CD4-positive, alpha-beta T cell treated with Interleukin-10 for 1 hour (primary cell): ENCODE measurements around the gene TAS2R60.
A peak's percentile ranks its signal among the peaks of the same experiment; 100 is the strongest.
"Not testable (repeated sequence)": the region's sequence is repeated elsewhere in the genome, so short reads cannot be mapped to it uniquely, and the experiment has no call there.

Experiments used
- DNase-seq: peaks from one replicate; pipeline ENCODE4 v3.0.0-alpha.2; 2020

TAS2R60 gene, protein sequence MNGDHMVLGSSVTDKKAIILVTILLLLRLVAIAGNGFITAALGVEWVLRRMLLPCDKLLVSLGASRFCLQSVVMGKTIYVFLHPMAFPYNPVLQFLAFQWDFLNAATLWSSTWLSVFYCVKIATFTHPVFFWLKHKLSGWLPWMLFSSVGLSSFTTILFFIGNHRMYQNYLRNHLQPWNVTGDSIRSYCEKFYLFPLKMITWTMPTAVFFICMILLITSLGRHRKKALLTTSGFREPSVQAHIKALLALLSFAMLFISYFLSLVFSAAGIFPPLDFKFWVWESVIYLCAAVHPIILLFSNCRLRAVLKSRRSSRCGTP

DNA sequence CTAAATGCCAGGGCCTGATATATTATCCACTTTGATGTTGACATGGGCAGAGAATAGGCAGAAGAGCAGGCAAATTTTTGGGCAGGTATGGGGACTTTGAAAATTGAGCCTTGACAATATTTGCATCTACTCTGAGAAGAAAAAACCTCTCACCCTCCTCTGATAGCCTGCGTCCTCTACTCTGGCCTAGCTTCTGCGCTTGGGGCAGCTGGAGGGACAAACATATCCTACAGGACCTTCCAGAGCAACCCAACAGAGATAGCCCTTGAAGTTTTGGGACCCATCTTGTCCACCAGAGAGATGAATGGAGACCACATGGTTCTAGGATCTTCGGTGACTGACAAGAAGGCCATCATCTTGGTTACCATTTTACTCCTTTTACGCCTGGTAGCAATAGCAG, at the start of gene TAS2R60:
Gene TAS2R60, plus strand, starts transcription at position 301 of the 400 bp plus-strand sequence. Its CDS starts 0 bp downstream, at position 301.
- DNase-seq = no peak

DNA sequence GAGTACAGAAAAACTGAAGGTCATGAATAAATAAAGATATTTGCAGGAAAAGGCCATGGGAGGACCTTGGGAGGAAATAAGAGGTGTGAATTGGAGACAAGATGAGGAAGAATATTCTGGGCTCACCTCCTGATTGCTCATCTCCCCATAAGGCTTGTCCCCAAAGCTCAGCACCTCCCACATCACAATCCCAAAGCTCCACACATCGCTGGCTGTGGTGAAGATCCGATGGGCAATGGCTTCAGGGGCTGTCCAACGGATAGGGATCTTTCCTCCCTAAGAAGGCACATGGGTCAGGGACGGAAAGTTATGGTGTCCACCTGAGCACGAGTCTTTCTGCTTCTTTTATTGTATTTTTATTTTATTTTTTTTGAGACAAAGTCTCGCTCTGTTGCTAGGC, 49.2 kb upstream of the TAS2R60 start:
- no peak for DNase-seq

DNA sequence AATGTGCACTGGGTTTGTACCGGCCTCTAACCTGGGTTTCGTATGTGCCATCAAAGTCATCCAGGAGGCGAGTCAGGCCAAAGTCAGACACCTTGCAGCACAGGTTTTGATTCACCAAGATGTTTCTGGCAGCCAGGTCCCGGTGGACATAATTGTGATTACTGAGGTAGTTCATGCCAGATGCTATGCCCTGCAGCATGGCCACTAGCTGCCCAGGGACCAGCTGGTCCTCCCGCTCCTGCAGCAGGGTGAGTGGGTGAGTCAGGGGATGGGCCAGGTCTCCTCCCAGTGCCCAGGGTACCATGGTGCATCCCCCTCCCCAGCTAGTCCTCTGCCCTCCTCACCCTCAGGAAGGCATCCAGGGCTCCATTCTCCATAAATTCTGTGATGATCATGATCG, 48.5 kb upstream of the TAS2R60 start:
- no peak for DNase-seq

DNA sequence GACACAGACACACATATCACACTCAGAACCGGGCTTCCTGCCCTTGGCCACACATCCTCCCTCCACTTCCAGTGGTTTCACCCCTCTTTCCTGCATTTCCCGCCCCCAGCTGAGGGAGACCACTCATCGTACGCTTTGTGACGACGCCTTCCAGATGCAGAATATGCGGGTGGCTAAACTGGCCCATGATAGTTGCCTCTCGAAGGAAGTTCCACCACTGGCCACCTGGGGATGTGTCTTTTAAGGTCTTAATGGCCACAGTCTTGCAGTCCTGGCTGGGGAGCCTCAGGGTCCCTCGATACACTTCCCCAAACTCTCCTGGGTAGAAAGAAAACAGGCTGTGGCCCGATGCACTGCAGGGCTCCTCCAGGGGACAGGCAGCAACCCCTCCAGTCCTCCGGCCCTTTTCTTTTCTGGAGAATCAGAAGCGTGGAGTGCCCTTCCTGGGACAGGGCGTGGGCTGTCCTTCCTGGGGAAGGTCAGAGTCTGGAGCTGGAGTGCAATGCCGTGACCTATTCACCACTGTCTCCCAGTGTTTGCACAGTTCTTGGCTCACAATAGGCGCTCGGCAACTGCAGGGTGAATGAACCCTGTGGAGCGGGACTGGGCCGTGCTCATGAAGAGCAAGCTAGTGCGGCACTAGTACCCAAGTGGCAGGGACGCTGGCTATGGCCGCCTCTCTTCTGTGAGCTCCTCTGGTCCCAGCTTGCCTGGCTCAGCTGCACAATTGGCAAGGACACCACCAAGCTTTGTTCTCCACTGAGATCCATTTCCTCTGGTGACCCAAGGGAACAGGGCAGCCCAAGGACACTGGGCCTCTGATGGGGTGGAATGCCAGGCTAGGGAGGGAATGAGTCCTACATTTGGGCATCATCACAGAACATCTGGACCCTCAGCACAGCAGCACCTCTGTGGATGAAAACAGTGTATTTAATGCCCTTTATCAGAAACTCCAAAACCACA, 47.8 kb upstream of the TAS2R60 start:
- DNase-seq = no peak

DNA sequence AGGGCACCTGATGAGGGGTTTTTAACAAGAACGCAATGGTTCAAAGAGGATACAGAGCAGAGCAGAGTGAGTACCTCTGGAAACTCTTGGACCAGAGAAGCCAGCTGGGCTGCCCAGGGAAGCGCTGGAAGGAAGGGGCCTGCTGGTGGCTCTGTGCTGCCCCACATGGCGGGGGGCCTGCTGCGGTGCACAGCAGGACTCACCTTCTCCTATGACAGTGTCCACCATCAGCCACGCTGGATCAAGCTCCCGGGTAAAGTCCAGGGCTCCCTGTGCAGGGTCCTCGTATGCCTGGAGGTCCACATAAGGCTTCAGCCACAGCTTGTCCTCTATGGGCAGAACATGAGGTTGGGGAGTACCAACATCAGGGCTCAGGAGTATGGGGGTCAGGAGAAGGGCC, 47.1 kb upstream of the TAS2R60 start:
- no peak for DNase-seq

DNA sequence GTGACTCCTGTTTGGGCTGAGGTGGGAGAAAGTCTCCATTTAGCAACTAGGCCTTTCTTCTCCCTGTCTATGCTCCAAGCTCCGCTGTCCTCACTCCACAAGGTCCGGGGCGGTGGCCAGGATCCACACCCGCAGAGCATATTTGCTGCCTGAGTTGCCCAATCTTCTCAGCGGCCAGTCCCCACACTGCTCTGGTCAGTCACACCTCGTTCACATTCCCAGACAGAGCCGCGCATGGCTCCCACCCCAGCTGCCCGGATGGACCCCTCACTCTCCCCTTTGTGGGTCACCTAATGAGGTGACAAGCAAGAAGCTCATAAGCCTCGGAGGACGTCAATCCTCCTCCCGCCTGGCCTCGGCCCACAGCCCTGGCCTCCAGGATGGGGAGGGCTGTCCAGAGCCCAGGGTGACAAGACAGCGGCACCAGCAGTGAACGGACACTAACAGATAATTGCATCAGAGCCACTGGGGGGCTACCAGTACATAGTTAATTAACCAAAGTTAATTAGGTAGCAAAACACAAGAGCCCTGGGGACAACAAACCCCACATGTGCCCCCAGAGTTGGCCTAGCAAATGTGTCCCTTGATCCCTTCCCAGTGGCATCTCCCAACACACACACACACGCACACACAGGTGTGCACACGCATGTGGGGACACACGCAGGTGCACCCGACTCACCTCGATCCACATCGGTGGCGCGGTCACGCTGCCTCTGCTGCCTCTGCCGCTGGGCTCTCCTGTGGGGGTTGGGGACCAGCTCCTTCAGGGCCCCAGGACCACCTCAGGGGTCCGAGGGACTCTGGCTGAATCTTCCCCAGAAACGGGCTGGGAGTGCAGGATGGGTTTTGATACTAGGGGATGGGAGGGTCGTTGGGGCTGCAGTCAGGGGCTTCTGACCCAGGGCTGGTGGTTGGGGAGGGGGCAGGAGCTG, 46.4 kb upstream of the TAS2R60 start:
- no peak for DNase-seq

DNA sequence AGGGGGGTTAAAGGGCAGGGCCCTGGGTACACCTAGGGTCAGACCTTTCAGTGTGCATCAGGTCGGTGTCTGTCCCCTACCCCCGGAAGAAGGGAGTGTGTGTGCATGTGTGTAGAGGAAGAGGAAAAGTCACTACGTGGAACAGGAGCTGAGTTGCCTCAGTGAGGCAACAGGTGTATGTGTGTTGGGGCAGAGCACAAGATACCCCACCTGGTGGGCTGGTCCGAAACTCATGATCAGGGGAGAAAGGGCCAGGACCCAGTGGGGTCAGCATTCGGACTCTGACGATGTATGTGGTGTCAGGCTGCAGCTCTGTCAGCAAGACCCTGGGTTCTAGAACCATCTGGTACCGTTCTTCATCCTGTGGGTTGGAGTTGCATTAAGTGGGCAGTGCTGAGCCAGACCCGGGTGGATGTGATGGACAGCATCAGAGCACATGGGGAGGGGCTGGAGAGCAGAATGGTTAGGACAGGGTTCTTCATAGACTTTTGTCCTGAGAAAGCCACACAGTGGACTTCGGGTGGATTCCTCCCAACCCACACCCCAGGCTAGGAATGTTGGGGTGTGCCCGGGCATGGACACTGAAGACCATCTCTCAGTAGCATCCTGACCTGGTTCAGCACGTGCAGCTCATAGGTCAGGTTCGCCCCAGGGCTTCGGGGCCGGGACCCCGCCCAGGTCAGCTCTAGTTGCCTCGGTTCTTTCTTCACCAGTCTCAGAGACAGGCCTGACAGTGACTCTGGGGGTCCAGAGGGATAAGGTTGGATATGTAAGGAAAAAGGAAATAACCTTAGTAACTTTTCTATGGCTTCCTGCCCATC, 45.3 kb upstream of the TAS2R60 start:
- no peak for DNase-seq

DNA sequence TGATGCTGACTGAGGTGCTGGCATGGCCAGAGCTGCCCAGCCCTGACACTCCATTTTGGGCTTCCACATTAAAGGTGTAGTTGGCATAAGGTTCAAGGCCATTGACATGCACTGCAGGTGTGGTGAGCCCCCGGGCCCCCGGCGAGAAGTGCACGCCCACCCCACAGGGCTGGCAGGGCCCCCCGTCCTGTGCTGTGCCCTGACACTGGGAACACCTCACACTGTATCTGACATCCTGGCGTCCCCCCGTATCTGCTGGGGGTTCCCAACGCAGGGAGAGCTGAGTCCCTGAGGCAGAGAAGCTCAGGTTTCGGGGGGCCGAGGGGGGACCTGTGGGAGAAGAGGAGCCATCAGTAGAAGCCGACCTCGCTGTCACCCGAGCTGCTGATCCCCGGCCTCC, 44.6 kb upstream of the TAS2R60 start:
- no peak for DNase-seq

DNA sequence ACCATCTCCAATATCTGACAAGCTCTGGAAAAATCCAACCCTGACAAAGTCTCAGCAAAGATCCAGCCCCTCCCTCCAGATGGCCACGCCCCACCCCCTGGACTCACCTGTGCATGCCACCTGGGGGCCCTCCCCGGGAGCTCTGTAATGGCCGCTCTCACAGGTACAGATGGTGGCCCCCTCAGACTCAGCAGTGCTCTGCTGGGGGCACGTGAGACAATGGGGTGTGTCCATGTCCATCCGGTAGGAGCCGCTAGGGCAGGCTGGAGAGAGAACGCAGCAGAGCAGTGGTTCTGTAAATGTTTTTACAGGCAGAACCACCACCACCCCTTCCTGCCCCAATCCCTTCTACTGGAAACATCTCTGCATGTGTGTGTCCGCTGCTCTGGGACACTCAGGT, 44.1 kb upstream of the TAS2R60 start:
- no peak for DNase-seq

DNA sequence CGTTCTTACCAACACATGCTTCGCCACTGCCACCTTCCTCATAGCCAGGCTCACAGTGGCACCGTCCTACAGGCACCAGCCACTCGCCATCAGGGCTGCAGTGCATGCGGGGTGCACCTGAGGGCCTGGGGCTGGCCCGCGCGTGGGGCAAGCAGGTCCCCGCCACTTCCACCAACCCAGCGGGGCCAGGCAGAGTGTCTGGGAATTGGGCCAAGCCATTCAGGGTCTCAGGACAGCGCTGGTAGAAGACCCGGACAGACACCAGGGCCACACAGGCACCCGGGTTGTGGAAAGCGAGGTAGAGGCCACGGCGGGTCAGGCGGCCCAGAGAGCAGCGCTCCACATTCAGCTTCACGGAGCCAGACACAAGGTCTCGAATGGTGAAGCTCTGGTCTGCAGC, 43.6 kb upstream of the TAS2R60 start:
- no peak for DNase-seq

DNA sequence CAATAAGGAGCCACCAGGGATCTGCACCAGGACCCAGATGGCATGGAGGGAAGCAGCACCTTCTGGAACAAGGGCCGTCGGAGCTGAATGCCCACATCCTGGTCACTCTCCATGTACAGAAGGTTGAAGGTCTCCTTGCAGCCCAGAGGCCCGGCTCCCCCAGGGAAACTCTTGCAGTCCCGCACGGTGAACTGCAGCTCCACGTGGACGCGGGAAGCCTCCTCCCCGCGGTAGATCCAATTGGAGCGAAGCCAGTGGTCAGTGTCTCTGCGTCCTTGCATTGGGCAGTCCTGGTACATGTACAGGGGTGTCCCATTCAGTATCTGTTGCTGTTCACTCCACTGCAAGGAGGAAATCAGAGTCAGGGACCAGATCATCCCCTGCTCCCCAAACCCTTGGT, 42.0 kb upstream of the TAS2R60 start:
- DNase-seq = no peak

DNA sequence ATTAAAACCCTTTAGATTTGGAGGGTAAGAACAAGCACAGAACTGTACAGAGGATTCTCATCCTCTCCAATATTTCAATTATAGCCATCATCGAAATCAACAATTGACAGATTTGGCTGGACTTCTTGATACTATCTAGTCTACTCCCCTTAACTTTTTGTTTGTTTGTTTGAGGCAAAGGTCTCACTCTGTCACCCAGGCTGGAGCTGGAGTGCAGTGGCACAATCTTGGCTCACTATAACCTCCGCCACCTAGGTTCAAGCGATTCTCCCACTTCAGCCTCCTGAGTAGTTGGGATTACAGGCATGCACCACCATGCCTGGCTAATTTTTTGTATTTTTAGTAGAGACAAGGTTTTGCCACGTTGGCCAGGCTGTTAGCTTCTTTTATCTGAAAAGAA, 41.0 kb upstream of the TAS2R60 start:
- not testable (repeated sequence) for DNase-seq

DNA sequence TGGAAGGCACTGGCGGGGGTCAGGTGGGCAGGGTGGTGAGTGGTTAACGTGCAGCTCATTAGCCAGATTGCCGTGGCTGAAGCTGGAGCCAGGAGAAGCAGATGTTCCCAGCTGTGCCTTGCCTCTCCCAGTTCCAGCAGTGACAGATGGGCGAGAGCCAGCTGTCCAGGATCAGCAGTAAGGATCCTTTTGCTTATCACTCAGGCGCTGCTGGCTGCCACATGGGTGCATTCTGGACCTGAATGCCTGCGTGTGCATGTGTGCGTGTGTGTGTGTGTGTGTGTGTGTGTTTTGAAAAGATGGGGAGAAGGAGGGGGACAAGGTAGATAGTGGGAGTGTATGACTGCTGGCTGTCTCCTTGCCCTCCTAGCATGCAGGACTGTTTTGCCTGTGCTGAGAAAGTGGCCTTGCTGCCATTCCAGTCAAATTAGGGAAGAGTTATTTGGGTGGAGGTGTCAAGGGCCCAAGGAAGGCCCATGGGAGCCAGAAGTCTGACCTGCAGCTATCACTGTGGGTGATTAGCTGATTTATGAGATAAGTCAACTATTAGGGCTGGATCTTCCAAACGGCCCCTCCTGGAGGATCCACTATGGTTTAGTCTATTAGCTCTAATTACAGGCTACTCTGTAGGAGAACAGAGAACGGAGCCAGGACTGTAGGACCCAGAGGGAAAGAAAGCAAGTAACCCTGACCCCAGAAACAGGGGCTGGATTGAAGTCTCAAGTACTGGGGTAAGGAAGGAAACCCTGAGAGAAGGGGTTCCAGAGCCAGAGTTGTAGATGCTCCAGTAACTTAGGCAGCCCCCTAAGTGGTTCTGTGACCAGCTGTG, 37.9 kb upstream of the TAS2R60 start:
- DNase-seq = no peak

DNA sequence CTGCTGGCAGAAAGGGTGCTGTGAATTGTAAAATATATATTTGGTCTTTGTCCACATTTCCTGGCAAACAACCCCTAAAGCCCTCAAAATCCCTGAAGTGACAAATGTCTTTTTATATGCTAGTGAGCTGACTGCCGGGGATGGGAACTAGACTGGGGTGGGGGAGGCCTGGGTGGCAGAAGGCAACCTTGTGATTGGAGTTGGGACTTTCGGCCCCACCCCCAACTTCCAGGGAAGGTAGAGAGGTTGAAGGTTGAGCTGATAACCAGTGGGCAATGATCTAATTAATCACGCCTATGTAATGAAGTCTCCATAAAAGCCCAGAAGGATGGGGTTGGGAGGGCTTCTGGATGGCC, 37.3 kb upstream of the TAS2R60 start:
- DNase-seq = no peak

DNA sequence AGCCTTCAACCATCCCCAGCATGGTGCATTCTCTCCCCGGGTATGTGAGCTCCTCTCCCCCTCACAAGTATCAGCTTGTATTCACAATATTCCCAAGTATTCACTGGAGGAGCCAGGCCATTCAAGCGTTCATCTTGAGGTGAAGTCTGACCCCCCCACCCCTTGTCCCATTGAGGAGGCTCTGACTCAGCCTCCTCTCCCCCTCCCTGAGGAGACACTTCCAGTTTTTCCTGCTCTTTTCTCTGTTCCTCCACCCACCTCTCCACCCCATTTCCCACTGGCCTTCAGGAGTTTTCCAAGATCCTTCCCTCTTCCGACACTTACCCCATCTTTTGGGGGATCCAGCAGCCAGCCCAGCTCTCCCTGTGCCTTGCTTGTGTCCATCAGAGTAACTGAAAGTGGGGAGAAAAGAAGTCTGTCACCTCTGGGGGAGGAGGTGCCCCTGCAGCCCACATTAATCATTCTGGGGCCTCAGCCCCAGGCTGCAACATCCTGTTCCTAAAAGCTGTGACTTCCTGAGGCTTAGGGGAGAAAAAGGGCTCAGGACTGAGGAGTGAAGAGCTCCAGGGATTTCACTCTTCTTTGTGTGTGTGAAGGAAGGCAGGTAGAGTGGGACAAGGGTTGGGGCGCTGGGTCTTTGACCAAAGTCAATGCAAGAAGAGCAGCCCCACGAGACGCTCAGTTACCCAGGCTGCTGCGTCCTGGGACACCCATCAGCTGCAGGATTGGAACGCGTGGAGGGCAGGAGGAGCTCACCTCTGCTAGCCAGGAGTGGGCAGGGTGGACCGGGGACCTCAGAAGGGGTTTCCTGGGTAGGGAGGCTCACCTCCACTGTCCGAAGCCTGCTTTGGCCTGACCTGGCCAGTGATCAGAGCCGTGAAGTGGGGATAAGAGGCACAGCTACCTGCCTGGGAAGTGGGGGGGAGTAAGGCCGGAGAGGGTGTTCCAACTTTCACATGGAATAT, 35.7 kb upstream of the TAS2R60 start:
- peak; percentile 60 for DNase-seq

DNA sequence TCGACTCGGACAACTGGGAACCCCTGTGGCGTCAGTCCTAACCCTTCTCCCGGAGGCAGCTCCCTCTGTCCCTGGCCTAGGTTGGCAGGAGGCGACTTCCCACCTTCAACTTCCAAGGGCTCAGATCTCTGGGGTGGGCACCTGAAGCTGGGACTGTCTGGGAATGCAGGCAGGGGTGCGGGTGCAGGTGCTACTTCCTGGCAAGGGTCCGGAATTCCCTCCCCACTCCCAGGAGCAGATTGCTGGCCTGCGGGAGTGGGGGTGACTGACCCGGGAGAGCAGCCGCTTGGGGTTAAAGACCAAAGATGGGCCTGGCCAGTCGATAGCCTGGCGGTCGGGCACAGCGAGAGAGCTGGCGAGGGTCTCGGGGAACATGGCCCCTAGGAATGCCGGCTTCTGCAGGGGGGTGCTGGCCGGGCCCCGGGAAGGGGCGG, 35.0 kb upstream of the TAS2R60 start:
- DNase-seq = no peak

DNA sequence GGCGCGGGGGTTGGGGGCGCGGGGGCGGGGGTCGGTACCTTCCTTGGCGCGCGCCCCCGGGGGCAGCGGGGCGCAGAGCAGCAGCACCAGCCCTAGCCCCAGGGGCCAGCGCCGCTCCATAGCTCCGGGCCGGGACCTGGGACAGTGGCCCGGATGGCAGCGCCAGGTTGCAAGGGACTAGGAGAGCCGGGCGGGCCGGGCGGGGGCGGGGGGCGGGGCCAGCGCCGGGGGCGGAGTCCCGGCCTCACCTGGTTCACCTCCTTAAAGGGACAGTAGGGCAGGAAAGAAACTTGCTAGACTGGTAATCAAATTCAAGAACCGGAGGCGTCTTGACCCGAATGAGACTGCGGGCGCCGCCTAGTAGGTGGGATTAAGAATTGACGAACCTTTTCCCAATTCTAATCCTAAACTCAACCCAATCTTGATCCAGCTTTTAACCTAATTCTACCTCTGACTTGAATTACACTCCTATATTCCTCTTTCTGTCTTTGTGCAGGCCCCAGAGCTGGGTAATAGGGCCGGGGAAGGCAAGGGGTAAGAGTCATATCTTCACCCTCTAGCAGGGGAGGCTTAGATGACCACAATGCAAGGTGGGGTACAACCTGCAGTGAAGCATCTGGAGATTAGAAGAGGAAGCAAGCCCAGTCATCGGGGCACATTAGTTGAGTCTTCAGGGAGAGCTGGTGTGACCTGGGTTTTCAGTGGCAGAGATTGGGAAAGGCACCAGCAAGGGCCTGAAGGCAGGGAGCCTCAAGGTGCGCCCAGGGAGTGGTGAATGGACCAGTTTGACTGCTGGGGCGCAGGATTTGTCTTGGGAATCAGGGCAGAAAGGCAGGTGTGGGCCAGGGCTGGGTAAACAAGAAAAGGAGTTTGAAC, 34.3 kb upstream of the TAS2R60 start, which contains the start of gene EPHA1:
Gene EPHA1, minus strand, starts transcription at position 171 of the 876 bp plus-strand sequence. Its CDS starts 51 bp downstream, at position 120.
- DNase-seq = peak; percentile 78

DNA sequence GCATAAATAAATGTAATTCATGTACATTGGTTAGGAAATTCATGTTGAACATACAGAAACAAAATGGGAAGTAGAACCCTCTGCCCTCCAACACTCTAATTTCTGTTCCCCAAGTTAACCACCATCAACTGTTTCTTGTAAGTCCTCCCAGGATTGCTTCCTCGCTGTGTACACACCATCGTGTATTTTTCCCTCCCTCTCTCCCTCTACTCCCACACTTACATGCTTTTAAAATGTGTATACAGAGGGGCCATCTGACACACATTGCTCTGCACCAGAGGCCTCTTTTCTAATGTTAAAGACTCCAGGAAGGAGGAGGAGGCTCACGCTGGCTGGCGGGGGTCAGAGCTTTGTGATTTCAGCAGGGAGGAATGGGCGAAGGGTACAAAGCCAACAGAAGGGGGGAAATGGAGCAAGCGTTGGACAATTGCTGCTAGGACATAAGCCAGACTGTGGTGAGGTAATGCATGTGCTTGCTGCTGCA, 32.7 kb upstream of the TAS2R60 start:
- DNase-seq = no peak
